SHP77 (cell line): ENCODE data around the gene NFIB.

Source experiments
- DNase-seq, 2 experiments: peaks; one replicate each; lab custom pipeline; 2025; lab: John Stamatoyannopoulos, UW

NFIB gene

GRCh38 chr9:14273696-14274121 is 40.2 kb downstream of the NFIB start:
- DNase-seq, result no peak

GRCh38 chr9:14272927-14273528 is 40.9 kb downstream of the NFIB start:
- DNase-seq, result no peak

- DNase-seq, result peak; percentile 67 to 69
Observed at GRCh38 chr9:14271093-14271673, 42.8 kb downstream of the NFIB start.

- no peak for DNase-seq
Observed at GRCh38 chr9:14270358-14271092, 43.4 kb downstream of the NFIB start.

- no peak for DNase-seq
Observed at GRCh38 chr9:14269916-14270315, 44.0 kb downstream of the NFIB start.

- no peak for DNase-seq
Observed at GRCh38 chr9:14263707-14264483, 50.0 kb downstream of the NFIB start.

- DNase-seq, result no peak
Observed at GRCh38 chr9:14262827-14263226, 51.1 kb downstream of the NFIB start.

- DNase-seq, result no peak
Observed at GRCh38 chr9:14261616-14262015, 52.3 kb downstream of the NFIB start.

- DNase-seq, result no peak
Observed at GRCh38 chr9:14260101-14260500, 53.8 kb downstream of the NFIB start.

GRCh38 chr9:14258660-14259239 is 55.2 kb downstream of the NFIB start:
- DNase-seq, result no peak

- no peak for DNase-seq
Observed at GRCh38 chr9:14258156-14258555, 55.8 kb downstream of the NFIB start.

- DNase-seq, result no peak
Observed at GRCh38 chr9:14256588-14256987, 57.4 kb downstream of the NFIB start.

- no peak for DNase-seq
Observed at GRCh38 chr9:14251154-14252071, 62.5 kb downstream of the NFIB start.

- DNase-seq, result no peak
Observed at GRCh38 chr9:14250794-14251153, 63.2 kb downstream of the NFIB start.

- DNase-seq, result no peak
Observed at GRCh38 chr9:14249527-14249926, 64.4 kb downstream of the NFIB start.

- DNase-seq, result no peak
Observed at GRCh38 chr9:14248149-14248548, 65.8 kb downstream of the NFIB start.

- no peak for DNase-seq
Observed at GRCh38 chr9:14247577-14247976, 66.4 kb downstream of the NFIB start.

- no peak for DNase-seq
Observed at GRCh38 chr9:14246951-14247350, 67.0 kb downstream of the NFIB start.

- no peak for DNase-seq
Observed at GRCh38 chr9:14245901-14246525, 67.9 kb downstream of the NFIB start.

- no peak for DNase-seq
Observed at GRCh38 chr9:14243514-14244042, 70.4 kb downstream of the NFIB start.
